Cardiac muscle cell (in vitro differentiated cells and primary cell): ENCODE data around the gene PACSIN3. TPM values are rescaled to one million over a fixed set of nuclear protein-coding genes. Genes with fewer than 3 reads are reported as not detected.

Source experiments
- DNase-seq, 2 donors: peaks; one replicate each; pipeline versions ENCODE4 v3.0.0 to v3.0.0-alpha.2; 2010 to 2017; ENCODE audit warnings: low read depth in 1 of 2, low spot score in 1 of 2
- H3K27ac ChIP-seq: fragments of 200-600 bp; sonication (generic); 2 replicates; pipeline ENCODE4 v1.5.1; 2016
- H3K27me3 ChIP-seq: fragments of 200-600 bp; sonication (generic); 2 replicates; pipeline ENCODE4 v1.6.0; 2016; ENCODE audit warnings: control low read depth
- H3K36me3 ChIP-seq: fragments of 200-600 bp; sonication (generic); 2 replicates; pipeline ENCODE4 v1.5.1; 2016; ENCODE audit warnings: control low read depth
- H3K4me1 ChIP-seq: fragments of 200-600 bp; sonication (generic); 2 replicates; pipeline ENCODE4 v1.8.1; 2017; ENCODE audit warnings: low read depth, mild to moderate bottlenecking, mixed run types
- H3K4me3 ChIP-seq: fragments of 200-600 bp; sonication (generic); 2 replicates; pipeline ENCODE4 v1.5.1; 2016; ENCODE audit warnings: mild to moderate bottlenecking
- H3K9me3 ChIP-seq: fragments of 200-600 bp; sonication (generic); 2 replicates; pipeline ENCODE4 v1.5.1; 2017; ENCODE audit warnings: low read depth, mild to moderate bottlenecking, control low read depth
- CTCF ChIP-seq: IDR thresholded peaks from 2 replicates; pipeline ENCODE4 v1.5.1; 2012; ENCODE audit warnings: low read depth, mild to moderate bottlenecking, low read length
- polyA plus RNA-seq: library from polyadenylated mRNA; unstranded; fragments of >200 nt; fragmentation: Nextera tagmentation; extraction: Ambion mirVana; gene quantifications from 2 replicates; pipeline ENCODE4 v1.2.1, GENCODE V29; 2016
- total RNA-seq: library from RNA; depleted of rRNA; stranded (reverse); fragments of >200 nt; gene quantifications from 2 replicates; pipeline ENCODE4 v1.2.3, GENCODE V29; 2016

Gene PACSIN3
- total RNA-seq, result 62.6 and 113 TPM in 2 replicates
- polyA plus RNA-seq, result 79.8 and 116 TPM in 2 replicates

- H3K27me3 ChIP-seq, result no peaks in the 10 kb centered on the region
- H3K36me3 ChIP-seq, result no peaks in the 10 kb centered on the region
- H3K4me3 ChIP-seq, result peak within 1 kb of the TSS; percentile 80
- peak within 1 kb of the TSS; percentile 91 for H3K27ac ChIP-seq
- H3K4me1 ChIP-seq, result peaks cover 30% of the 10 kb centered on the region
- H3K9me3 ChIP-seq, result no peaks in the 10 kb centered on the region
- no peak for TF ChIP-seq CTCF
- peak; percentile 59 to 73 for DNase-seq
Measured at GRCh38 chr11:47186076-47186699, at the start of gene PACSIN3. Gene PACSIN3 (minus strand): TSS chr11:47186434. CDS start chr11:47182727, 3,707 bp downstream.

- H3K36me3 ChIP-seq, result peaks cover 10% of the 10 kb centered on the region
- no peaks in the 10 kb centered on the region for H3K9me3 ChIP-seq
- peak overlapping the region; percentile 48 for H3K27ac ChIP-seq
- TF ChIP-seq CTCF, result no peak
- no peaks in the 10 kb centered on the region for H3K27me3 ChIP-seq
- no peak for DNase-seq
- H3K4me1 ChIP-seq, result peaks cover 4% of the 10 kb centered on the region
- H3K4me3 ChIP-seq, result no peak overlapping the region
Measured at GRCh38 chr11:47235163-47235562, 48.9 kb upstream of the PACSIN3 start.

DNA sequence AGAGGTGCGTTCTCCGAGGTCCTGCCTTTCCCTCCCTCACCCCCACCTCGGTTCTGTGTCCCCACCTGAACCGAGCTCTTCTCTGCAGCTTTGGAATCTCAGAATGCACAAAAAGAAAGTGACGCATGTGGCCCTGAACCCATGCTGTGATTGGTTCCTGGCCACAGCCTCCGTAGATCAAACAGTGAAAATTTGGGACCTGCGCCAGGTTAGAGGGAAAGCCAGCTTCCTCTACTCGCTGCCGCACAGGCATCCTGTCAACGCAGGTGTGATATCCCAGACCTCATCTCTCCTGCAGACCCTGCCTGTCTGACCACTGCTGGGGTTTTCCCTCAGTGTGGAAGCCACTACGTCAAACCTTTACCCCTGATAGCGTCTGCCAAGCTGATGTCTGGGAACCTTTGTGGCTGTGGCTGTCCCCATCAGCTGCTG, 48.5 kb upstream of the PACSIN3 start:
- Histone ChIP-seq H3K36me3 (peaks cover 6% of the 10 kb centered on the region), H3K9me3 (no peaks in the 10 kb centered on the region), H3K4me3 (no peak overlapping the region), H3K27me3 (no peaks in the 10 kb centered on the region), H3K27ac (peak overlapping the region; percentile 48), H3K4me1 (peaks cover 4% of the 10 kb centered on the region)
- no peak for TF ChIP-seq CTCF
- DNase-seq, result peak in 1 of 2 donors; percentile 59

DNA sequence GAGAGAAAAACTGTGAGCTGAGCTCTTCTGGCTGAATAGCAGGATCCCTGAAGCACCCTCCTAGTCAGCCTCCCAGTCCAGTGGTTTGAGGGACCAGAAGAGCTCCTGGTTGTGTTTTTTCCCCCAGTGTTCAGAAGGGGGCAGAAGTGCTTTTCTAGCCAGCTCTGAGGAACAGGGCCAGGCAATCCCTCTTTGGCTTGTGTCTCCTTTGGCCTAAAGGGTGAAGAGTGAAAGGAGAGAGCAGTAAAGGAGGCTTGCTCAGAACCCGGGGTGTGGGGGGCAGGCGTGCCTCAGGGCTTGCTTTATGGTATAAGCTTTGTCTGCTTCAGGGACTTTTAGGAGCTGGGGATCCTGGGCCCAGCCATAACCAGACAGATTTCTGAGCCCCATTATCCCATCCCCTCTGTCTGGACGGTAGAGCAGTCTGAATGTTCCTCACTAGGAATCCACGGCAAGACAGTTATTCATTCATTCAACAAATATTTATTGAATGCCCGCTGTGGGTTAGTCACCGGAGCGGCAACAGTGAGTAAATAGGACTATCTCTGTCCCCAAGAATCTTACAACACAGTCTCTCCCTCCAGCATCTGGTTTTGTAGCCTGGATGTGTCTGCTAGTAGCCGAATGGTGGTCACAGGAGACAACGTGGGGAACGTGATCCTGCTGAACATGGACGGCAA, 47.9 kb upstream of the PACSIN3 start:
- Histone ChIP-seq H3K27ac (peak overlapping the region; percentile 48), H3K4me3 (no peak overlapping the region), H3K9me3 (no peaks in the 10 kb centered on the region), H3K4me1 (peaks cover 4% of the 10 kb centered on the region), H3K36me3 (peaks cover under 1% of the 10 kb centered on the region), H3K27me3 (no peaks in the 10 kb centered on the region)
- TF ChIP-seq CTCF, result peak; percentile 73
- peak in 1 of 2 donors; percentile 83 for DNase-seq

DNA sequence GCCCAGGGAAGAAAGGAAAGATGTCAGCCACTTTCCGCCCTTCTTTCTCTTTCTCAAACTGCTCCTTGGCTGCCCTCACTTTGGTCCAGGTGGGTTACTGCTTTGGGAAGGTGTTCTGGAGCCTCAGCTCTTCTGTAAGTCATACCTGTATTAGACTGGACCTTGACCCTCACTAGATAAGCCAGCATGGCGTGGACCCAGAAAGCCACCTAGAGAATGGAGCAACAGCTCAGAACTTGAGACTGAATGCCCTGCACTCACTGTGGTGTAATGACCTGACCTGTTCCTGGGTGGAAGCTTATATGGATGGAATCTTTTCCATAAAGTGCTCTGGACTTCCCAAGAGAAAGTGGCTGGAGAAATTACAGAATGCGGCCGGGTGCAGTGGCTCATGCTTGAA, 46.8 kb upstream of the PACSIN3 start:
- Histone ChIP-seq H3K27me3 (no peaks in the 10 kb centered on the region), H3K36me3 (no peaks in the 10 kb centered on the region), H3K4me1 (peaks cover 4% of the 10 kb centered on the region), H3K27ac (no peak overlapping the region), H3K9me3 (no peaks in the 10 kb centered on the region), H3K4me3 (no peak overlapping the region)
- no peak for TF ChIP-seq CTCF
- no peak for DNase-seq
